Activated naive CD4-positive, alpha-beta T cell treated with anti-CD3 and anti-CD28 coated beads, Interleukin-2, amount 10 ng/mL, durations not matched to agents 7 days and 5 days (primary cell): Measurements from ENCODE around the gene IL3.

Experiments used
- CTCF ChIA-PET: fragments of 350-600 bp; sonication (Branson Sonifier 250); formaldehyde crosslinking; loops from one replicate; lab custom pipeline; 2021; ENCODE audit warnings: antibody characterized with exemption; lab: Charles Lee
- DNase-seq: peaks from one replicate; pipeline ENCODE4 v3.0.0-alpha.2; 2020
- H3K27ac Mint-ChIP-seq: one replicate; pipeline ENCODE4 v1.8.0; 2021; ENCODE audit warnings: mild to moderate bottlenecking, moderate library complexity, mixed read lengths
- H3K27me3 Mint-ChIP-seq: one replicate; pipeline ENCODE4 v1.8.0; 2021; ENCODE audit warnings: mild to moderate bottlenecking, mixed read lengths
- H3K36me3 Mint-ChIP-seq: one replicate; pipeline ENCODE4 v1.8.0; 2021; ENCODE audit warnings: mixed read lengths
- H3K4me1 Mint-ChIP-seq: one replicate; pipeline ENCODE4 v1.8.0; 2021; ENCODE audit warnings: mixed read lengths
- H3K4me3 Mint-ChIP-seq: one replicate; pipeline ENCODE4 v1.8.0; 2021; ENCODE audit warnings: mild to moderate bottlenecking, moderate library complexity, mixed read lengths
- H3K9me3 Mint-ChIP-seq: one replicate; pipeline ENCODE4 v1.8.0; 2021; ENCODE audit warnings: mixed read lengths

Gene IL3

DNA sequence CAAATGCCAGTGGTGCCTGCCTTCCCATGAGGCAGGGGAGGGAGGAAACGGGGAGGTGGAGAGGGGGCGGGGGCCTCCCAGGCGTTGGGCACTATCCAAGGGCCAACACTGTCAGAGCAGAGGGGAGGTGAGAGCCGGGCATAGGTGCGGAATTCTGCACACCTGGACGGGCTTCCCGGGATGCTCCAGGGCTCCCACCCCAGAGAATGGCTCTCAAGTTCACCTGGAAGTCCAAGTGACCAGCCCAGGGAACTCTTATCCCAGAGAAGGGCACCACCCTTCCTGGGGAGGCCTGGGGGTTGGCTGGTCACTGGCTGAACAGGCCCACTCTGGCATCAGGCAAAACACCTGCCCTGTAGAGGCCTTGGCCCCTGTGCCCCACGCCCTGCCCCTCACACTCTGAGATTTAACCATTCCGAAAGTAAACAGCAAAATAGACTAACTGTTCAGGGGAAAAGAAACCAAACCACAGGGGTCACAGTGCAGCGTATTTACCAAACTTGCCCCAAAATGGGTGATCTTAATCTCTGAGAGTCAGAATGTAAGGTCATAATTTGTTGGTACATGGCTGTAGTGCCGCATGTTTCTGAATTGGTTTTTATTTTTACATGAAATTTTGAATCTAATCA is 15.9 kb downstream of the IL3 start:
- CTCF ChIA-PET: no interaction called here
- Mint-ChIP-seq H3K9me3 (no peaks in the 10 kb centered on the region), H3K27me3 (peaks cover 24% of the 10 kb centered on the region), H3K4me1 (peaks cover 21% of the 10 kb centered on the region), H3K4me3 (no peak overlapping the region), H3K27ac (no peak overlapping the region), H3K36me3 (no peaks in the 10 kb centered on the region)
- no peak for DNase-seq

DNA sequence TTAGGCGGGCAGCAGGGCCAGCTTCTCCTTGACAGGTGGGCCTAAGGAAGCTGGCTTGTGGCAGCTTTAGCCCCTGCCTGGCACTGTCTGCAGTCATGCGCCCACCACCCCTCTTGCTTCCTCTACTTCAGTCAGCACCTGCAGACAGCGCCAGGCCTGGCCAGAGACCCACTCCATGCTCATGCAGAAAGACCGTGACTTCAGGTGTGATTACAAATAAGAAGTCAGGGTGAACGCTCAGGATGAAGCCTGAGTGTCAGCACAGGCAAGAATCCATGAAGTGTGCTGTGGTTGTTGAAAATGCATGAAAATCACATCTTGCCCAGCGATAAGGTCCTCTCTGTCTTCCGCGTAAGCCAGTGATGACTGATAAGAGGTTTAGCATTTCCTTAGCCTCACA is 16.5 kb downstream of the IL3 start:
- peaks cover 21% of the 10 kb centered on the region for H3K27me3 Mint-ChIP-seq
- H3K36me3 Mint-ChIP-seq: no peaks in the 10 kb centered on the region
- H3K27ac Mint-ChIP-seq: peak overlapping the region; percentile 64
- CTCF ChIA-PET: interaction anchor here (0.9 to 1.4 kb wide), 2 partner anchors 36 to 161 kb away, joined by 3 to 4 read pairs; no protein-coding TSS in a partner anchor
- H3K4me3 Mint-ChIP-seq: no peak overlapping the region
- no peak for DNase-seq
- H3K9me3 Mint-ChIP-seq: no peaks in the 10 kb centered on the region
- H3K4me1 Mint-ChIP-seq: peaks cover 26% of the 10 kb centered on the region

DNA sequence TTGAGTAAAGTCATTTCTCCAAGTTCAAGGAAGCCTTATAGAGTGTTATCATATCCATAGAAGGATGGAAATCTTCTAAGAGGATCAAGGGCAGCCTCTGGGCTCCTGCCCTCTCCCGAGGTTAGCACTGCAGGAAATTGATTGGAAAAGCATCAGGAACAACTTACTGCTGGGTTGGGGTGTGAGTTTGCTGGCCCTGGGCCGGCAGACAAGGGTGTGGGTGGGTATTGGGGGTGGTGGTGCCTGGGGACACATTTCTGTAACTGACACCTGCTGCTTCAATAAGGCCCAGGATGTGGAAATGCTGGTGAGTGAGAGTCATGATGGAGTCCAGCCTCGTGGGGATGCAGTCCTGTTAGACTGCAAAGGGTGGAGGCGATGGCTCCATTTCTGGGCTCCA is 18.6 kb downstream of the IL3 start:
- H3K27ac Mint-ChIP-seq: no peak overlapping the region
- no peak for DNase-seq
- CTCF ChIA-PET: no interaction called here

DNA sequence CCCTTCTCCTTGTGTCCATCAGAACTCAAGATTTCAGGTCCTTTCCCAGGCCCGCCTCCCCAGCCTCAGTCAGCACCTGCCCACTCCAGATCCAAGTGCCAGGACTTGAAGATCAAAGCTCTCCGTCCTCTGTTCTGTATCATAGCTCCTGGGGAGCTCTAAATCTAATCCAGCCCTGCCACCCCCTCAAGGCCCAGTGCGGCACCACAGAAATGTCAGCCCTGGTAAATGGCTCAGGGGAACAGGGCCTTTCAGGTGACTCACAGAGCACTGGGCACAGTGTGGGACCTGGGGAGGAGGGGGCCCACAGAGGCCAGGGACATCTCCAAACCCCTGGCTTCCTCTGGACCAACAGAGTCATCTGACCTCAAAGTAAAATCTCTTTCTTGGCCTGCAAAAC is 19.2 kb downstream of the IL3 start:
- CTCF ChIA-PET: no interaction called here
- Mint-ChIP-seq H3K27ac (no peak overlapping the region), H3K9me3 (no peaks in the 10 kb centered on the region), H3K36me3 (no peaks in the 10 kb centered on the region), H3K4me3 (no peak overlapping the region), H3K27me3 (peaks cover 16% of the 10 kb centered on the region), H3K4me1 (peaks cover 40% of the 10 kb centered on the region)
- no peak for DNase-seq

More for the DNA sequence above, 18.6 kb downstream of the IL3 start:
- Mint-ChIP-seq H3K9me3 (no peaks in the 10 kb centered on the region), H3K4me3 (no peak overlapping the region), H3K36me3 (no peaks in the 10 kb centered on the region), H3K27me3 (peaks cover 16% of the 10 kb centered on the region), H3K4me1 (peaks cover 39% of the 10 kb centered on the region)

DNA sequence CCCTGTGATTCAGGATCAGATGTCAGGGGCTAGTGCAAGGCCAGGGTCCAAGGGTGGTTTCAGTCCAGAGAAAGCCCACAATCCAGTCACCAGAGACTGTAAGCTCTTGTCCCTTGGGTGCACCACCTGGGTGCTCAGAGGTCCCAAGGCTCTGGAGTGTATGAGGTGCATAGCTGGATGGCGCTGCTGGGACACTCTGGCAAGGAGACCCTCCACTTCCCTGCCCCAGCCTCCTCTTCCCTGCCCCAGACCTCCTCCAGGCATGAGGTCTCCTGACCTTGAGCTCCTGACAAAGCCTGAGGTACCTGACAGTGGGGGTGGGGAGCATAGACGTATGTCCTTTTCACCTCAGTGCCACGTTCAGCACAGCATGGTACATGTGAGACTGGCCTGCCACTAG is 20.1 kb downstream of the IL3 start:
- no peak for DNase-seq
- Mint-ChIP-seq H3K9me3 (no peaks in the 10 kb centered on the region), H3K4me3 (no peak overlapping the region), H3K27me3 (peaks cover 16% of the 10 kb centered on the region), H3K4me1 (peaks cover 41% of the 10 kb centered on the region), H3K36me3 (no peaks in the 10 kb centered on the region), H3K27ac (no peak overlapping the region)
- CTCF ChIA-PET: interaction anchor here (0.7 to 1.6 kb wide), 4 partner anchors 8 to 110 kb away, joined by 3 read pairs; no protein-coding TSS in a partner anchor

DNA sequence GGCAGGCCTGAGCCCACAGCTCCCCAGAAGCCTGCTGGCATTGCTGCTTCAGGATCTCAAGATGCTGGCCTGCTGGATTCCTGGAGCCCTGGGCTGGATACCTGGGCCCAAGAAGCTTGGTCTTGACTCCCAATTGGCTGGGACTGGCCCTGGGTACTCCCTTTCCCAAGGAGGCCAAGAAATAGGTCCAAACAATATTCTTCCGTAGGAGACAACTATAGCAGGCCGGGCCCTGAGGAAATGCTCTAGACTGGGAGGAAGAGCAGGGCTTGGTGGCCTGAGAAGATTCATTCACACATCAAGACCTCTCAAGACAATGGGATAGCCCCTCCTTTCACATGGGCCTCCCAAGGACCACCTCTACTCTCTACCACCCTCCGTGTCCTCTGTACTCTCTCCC is 21.0 kb downstream of the IL3 start:
- Mint-ChIP-seq H3K27me3 (peaks cover 18% of the 10 kb centered on the region), H3K4me1 (peaks cover 40% of the 10 kb centered on the region), H3K36me3 (no peaks in the 10 kb centered on the region), H3K9me3 (no peaks in the 10 kb centered on the region), H3K4me3 (no peak overlapping the region), H3K27ac (no peak overlapping the region)
- CTCF ChIA-PET: interaction anchor here (1.1 to 1.6 kb wide), 2 partner anchors 8 to 110 kb away, joined by 3 read pairs; no protein-coding TSS in a partner anchor
- DNase-seq: no peak

DNA sequence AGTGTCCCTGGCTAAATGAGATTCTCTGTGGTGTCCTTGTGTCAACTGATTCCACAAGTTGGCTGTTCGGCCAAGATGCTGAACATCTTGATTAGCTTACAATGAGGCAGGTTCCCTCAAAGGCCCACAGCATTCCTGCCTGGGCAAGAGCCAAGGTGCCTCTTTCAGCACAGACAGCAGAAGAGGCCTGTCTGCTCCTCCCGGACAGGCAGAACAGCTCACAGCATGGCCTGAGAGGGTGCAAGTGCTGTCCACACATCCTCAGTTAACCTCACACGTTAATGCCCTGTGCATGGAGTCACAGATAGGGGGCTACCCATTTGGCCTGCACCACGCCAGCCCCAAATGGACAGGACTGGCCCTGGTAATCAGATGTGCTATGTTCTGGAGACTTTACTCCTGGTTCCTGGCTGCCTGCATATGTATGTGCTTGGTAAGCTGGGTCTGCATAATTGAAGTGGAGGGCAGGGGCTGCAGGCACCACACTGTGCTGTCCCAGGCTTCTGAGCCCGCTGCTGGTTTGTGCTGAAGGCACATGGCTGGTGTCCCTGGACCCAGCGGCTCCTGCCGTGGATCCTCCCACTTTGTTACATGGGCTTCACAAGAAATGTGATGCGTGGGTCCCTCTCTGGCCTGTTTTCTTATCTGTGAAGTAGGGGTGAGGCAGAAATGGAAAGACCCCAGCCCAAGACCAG is 22.0 kb downstream of the IL3 start:
- Mint-ChIP-seq H3K9me3 (no peaks in the 10 kb centered on the region), H3K36me3 (no peaks in the 10 kb centered on the region), H3K27me3 (peaks cover 27% of the 10 kb centered on the region), H3K4me1 (peaks cover 34% of the 10 kb centered on the region), H3K4me3 (no peak overlapping the region), H3K27ac (peak overlapping the region; percentile 35)
- no peak for DNase-seq
- CTCF ChIA-PET: interaction anchor here (0.8 to 1.6 kb wide), 2 partner anchors 11 to 108 kb away, joined by 3 read pairs; no protein-coding TSS in a partner anchor

DNA sequence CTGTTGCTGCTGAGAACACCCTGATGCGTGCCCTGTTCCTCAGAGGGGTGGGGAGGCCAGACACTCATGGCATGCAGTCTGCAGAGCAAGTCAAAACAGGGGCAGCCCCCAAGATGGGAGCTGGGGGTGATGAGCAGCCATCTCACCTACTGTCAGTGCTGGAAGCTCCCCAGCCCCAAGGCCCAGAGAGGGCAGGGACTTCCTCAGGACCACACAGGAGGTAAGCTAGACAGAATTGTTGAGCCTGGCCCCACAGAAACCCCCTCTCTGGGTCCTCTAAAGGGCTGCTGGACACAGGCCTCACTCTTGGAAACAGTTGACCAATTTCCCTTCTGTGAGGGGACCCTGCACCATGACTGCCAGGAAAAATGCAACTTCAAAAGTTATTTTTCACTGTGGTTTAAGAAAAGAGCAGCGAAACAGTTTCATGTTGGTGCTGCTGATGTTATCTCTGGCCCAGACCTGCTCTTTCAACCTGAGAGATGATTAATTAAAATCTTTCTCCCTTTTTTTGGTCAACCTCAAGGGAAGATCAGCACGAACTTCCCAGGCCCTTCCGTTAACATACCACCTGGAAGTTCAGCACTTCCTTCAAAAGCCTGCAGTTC is 22.7 kb downstream of the IL3 start:
- peak overlapping the region; percentile 35 for H3K27ac Mint-ChIP-seq
- DNase-seq: no peak
- H3K4me3 Mint-ChIP-seq: no peak overlapping the region
- H3K36me3 Mint-ChIP-seq: no peaks in the 10 kb centered on the region
- H3K27me3 Mint-ChIP-seq: peaks cover 30% of the 10 kb centered on the region
- H3K4me1 Mint-ChIP-seq: peaks cover 34% of the 10 kb centered on the region
- CTCF ChIA-PET: no interaction called here
- H3K9me3 Mint-ChIP-seq: no peaks in the 10 kb centered on the region

DNA sequence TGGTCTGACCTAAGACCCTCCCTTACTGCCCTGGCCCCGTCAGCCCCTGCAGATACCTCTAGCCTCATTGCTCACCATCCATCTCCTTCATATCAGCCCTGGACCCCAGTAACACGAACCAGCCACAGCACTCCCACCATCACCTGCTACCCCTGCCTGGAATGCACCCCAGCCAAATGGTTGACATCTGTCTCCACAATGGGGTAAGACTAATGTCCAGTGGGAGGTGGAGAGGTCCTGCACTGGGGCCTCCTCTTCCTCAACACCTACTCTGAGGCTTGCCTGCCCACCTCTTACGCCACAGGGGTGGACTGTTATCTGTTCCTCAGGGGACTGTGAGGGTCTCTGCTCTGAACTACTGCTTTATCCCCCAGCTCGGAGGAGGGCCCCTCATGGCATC is 25.2 kb downstream of the IL3 start:
- no peak overlapping the region for H3K27ac Mint-ChIP-seq

DNA sequence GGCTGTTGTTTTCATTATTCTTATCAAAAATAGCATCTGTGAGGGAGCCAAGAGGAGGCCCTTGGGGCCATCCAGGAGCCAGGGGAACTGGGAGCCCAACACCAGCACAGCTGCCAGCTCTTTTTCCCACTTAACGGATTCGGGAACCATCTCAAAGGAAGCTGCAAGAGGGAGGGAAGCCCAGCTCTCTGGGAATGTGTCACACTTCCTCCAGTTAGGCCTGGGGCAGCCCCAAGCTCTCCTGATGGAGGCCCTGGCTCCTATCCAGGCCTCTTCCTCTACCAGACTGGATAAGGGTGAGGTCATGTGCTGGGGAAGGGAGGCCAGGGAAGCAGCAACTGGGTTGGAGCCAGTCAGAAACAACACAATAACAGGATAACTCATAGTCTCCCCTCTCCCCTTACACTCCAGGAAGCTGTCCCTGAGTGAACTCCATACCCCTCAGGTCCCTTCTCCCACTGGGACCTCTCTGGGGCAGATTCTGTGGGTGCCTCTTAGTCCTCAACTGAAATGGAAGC is 25.9 kb downstream of the IL3 start:
- Mint-ChIP-seq H3K4me3 (no peak overlapping the region), H3K27ac (no peak overlapping the region), H3K9me3 (no peaks in the 10 kb centered on the region), H3K27me3 (peaks cover 24% of the 10 kb centered on the region), H3K4me1 (peaks cover 42% of the 10 kb centered on the region), H3K36me3 (no peaks in the 10 kb centered on the region)
- DNase-seq: no peak
- CTCF ChIA-PET: interaction anchor here (0.7 kb wide), 1 partner anchor 12 kb away, joined by 4 read pairs; no protein-coding TSS in a partner anchor

More for the DNA sequence above, 25.2 kb downstream of the IL3 start:
- Mint-ChIP-seq H3K4me1 (peaks cover 42% of the 10 kb centered on the region), H3K4me3 (no peak overlapping the region), H3K9me3 (no peaks in the 10 kb centered on the region), H3K27me3 (peaks cover 24% of the 10 kb centered on the region), H3K36me3 (no peaks in the 10 kb centered on the region)
- CTCF ChIA-PET: no interaction called here
- DNase-seq: no peak

DNA sequence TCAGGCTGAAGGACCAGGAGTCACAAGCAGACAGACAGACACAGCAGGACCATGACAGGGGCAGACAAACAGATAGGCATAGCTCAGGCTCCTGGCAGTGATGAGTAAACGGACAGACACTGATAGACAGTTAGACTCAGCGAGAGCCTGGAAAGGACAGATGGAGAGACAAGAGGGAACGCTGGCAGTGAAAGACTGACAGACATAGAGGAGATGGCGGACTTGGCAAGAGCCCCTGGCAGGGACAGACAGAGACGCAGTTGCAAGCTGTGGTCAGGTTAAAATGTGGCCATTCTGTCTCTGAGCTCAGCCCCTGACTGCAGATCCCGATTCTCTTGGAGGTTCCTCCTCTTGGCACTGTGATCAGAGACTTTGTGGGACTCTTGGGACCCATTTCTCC is 26.7 kb downstream of the IL3 start:
- Mint-ChIP-seq H3K4me3 (no peak overlapping the region), H3K27me3 (peaks cover 26% of the 10 kb centered on the region), H3K9me3 (no peaks in the 10 kb centered on the region), H3K36me3 (no peaks in the 10 kb centered on the region), H3K27ac (no peak overlapping the region), H3K4me1 (peaks cover 37% of the 10 kb centered on the region)
- no peak for DNase-seq
- CTCF ChIA-PET: interaction anchor here (0.7 to 1.4 kb wide), 2 partner anchors 9 to 11 kb away, joined by 4 read pairs; no protein-coding TSS in a partner anchor

DNA sequence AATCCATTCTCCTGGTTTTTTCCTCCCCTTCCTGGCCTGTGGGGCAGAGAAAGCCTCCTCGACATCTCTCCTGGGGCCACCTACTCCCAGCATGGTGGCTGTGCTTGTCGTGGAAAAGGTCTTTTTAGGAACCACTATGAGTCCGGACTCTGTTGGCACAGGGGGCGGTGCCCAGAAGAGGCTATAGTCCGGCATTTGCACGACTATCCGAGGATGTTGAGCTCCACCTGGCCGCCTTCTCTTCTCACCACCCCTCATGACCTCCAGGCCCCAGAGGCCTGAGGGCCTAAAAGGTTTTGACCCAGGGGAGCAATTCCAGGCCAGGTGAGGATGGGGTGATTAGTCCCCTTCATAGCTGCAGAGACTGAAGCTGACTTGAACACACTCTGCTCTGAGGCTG is 27.2 kb downstream of the IL3 start:
- CTCF ChIA-PET: interaction anchor here (1.4 kb wide), 1 partner anchor 9 kb away, joined by 4 read pairs; no protein-coding TSS in a partner anchor
- Mint-ChIP-seq H3K9me3 (no peaks in the 10 kb centered on the region), H3K36me3 (no peaks in the 10 kb centered on the region), H3K4me3 (no peak overlapping the region), H3K27ac (peak overlapping the region; percentile 20), H3K27me3 (peaks cover 28% of the 10 kb centered on the region), H3K4me1 (peaks cover 32% of the 10 kb centered on the region)
- DNase-seq: no peak

DNA sequence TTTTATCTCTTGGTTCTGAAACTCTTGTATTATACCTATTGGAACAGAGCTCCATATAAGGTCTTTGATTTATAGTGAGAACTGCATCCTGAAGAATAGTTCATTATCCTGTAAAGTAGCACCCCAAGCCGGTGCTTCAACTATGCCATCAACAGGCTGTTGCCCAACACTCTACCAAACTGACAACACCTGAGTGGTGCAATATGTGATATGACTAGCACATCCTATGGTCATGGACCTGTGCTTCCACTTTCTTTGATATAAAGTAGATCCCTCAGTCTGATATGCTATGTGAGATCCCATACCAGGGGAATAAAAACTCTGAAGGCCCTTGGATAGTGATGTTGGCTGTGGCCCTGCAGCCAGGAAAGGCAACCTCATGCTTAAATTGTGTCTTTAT is 28.9 kb downstream of the IL3 start:
- Mint-ChIP-seq H3K27me3 (peaks cover 43% of the 10 kb centered on the region), H3K27ac (no peak overlapping the region), H3K4me1 (peaks cover 23% of the 10 kb centered on the region), H3K4me3 (no peak overlapping the region), H3K36me3 (no peaks in the 10 kb centered on the region), H3K9me3 (no peaks in the 10 kb centered on the region)
- DNase-seq: no peak
- CTCF ChIA-PET: interaction anchor here (0.8 to 1.0 kb wide), 2 partner anchors 8 to 16 kb away, joined by 3 read pairs; partner anchors contain the start of gene CSF2

DNA sequence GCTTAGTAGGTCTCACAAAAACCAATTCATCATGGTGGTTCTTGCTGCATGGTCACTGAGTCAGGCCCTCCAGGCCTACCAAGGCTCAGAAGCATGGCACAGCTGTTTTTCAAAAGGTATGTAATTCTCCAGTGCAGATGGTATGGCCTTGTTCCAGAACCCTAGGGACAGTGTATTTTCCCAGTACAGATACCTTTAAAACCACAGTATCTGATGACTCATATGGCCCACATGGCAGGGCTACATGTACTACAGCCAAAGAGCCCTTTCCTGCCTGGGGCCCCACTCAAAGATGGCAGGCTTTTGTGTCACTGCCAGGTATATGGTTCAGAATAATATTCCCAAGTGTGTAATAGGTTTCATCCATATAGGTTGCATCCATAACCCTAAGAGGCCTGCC is 29.7 kb downstream of the IL3 start:
- no peaks in the 10 kb centered on the region for H3K9me3 Mint-ChIP-seq
- H3K27me3 Mint-ChIP-seq: peaks cover 45% of the 10 kb centered on the region
- CTCF ChIA-PET: interaction anchor here (0.8 to 1.0 kb wide), 2 partner anchors 9 to 17 kb away, joined by 3 read pairs; partner anchors contain the start of gene CSF2
- peaks cover 22% of the 10 kb centered on the region for H3K4me1 Mint-ChIP-seq
- DNase-seq: no peak
- H3K36me3 Mint-ChIP-seq: no peaks in the 10 kb centered on the region
- H3K27ac Mint-ChIP-seq: no peak overlapping the region
- no peak overlapping the region for H3K4me3 Mint-ChIP-seq
